Skeletal muscle tissue (tissue), 4 donors: ENCODE results near the gene GABRP. TPM values are rescaled to one million over a fixed set of nuclear protein-coding genes. Genes with fewer than 3 reads are reported as not detected.

Experiments used
- H3K27ac ChIP-seq: one replicate; pipeline ENCODE4 v1.7.0; 2013; ENCODE audit warnings: mild to moderate bottlenecking, low read depth, low read length, inconsistent platforms
- H3K27me3 ChIP-seq, 3 donors: one replicate each; pipeline ENCODE4 v1.7.0; 2013; ENCODE audit warnings: low read length in 3 of 3; ENCODE audit not compliant: control insufficient read depth in 3 of 3, insufficient read depth in 3 of 3
- H3K36me3 ChIP-seq, 3 donors: one replicate each; pipeline ENCODE4 v1.7.0; 2013; ENCODE audit warnings: low read length in 3 of 3; ENCODE audit not compliant: control insufficient read depth in 3 of 3, insufficient read depth in 3 of 3
- H3K4me1 ChIP-seq, 3 donors: one replicate each; pipeline ENCODE4 v1.7.0; 2013; ENCODE audit warnings: low read length in 3 of 3, mild to moderate bottlenecking in 3 of 3; ENCODE audit not compliant: control insufficient read depth in 3 of 3, insufficient read depth in 3 of 3
- H3K4me3 ChIP-seq, 3 donors: one replicate each; pipeline ENCODE4 v1.7.0; 2013; ENCODE audit warnings: low read length in 3 of 3
- H3K9ac ChIP-seq, 3 donors: one replicate each; pipeline ENCODE4 v1.7.0; 2013; ENCODE audit warnings: low read length in 3 of 3, mild to moderate bottlenecking in 3 of 3, moderate library complexity in 2 of 3, low read depth in 1 of 3
- H3K9me3 ChIP-seq, 3 donors: one replicate each; pipeline ENCODE4 v1.7.0; 2013; ENCODE audit warnings: low read length in 3 of 3; ENCODE audit not compliant: control insufficient read depth in 3 of 3
- total RNA-seq: library from RNA; depleted of rRNA; stranded (reverse); fragments of >200 nt; gene quantifications from one replicate; pipeline ENCODE4 v1.2.3, GENCODE V29; 2014
- donor health status: Osteomylitis.

Gene GABRP
- total RNA-seq, 1 donor from 2014 or later = under 0.01 TPM

DNA sequence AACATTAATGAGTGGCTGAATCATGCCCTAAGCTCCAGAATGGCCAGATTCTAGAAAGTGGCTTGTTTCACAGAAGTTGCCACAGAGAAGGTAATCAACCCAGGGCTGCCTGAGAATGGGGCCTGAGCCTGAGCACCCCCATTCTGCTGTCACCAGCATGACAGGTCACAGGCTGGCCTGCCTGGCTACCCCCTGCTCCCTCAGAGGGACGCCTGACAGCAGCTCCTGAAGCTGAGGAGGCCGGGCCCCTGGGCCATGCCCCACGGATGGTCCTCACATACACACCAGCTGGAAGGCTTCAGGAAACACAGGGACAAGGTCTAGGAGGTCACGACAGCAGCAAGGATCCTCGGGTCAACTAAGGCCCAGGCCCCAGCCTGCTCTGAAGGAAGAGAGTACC, 3.7 kb downstream of the GABRP start:
- H3K4me1 ChIP-seq = peaks cover 0 to 13% (median 5%) of the 10 kb centered on the region in 3 donors
- no peak overlapping the region for H3K9ac ChIP-seq
- H3K27me3 ChIP-seq = no peaks in the 10 kb centered on the region
- no peak overlapping the region for H3K27ac ChIP-seq
- H3K36me3 ChIP-seq = no peaks in the 10 kb centered on the region
- H3K9me3 ChIP-seq = no peaks in the 10 kb centered on the region
- H3K4me3 ChIP-seq = no peak overlapping the region

DNA sequence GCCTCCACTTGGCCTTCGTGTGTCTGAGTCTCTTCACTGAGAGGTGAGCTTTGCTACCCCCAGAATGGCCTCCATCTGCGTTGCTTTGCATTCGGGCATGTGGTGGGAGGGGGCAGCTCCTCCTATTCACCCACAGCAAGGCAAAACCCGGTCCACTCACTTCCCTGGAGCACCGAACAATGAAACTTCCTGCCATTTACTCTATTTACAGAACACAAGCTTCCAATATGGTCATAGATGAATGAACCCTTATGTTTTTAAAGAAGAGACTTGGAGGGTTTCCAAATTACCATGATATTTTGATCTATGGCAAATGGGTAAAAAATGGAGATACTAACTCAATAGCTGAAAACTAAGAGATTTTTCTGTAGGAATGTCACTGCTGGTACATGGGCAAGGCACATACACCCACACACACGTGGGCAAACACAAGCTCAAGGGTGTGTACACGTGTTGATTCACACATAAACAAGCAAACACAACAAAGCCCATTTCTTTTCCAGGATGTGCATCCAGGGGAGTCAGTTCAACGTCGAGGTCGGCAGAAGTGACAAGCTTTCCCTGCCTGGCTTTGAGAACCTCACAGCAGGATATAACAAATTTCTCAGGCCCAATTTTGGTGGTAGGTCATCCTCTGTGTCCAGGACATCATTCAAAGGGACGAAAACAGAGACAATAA, 5.2 kb downstream of the GABRP start:
- H3K36me3 ChIP-seq = no peaks in the 10 kb centered on the region
- H3K9me3 ChIP-seq = no peaks in the 10 kb centered on the region
- peak overlapping the region; percentile 4 for H3K27ac ChIP-seq
- peak overlapping the region in 1 of 3 donors; percentile 49 for H3K4me3 ChIP-seq
- peaks cover 0 to 10% (median 3%) of the 10 kb centered on the region in 3 donors for H3K4me1 ChIP-seq
- H3K27me3 ChIP-seq = peaks cover 0 to 2% (median 0%) of the 10 kb centered on the region in 3 donors
- H3K9ac ChIP-seq = no peak overlapping the region

DNA sequence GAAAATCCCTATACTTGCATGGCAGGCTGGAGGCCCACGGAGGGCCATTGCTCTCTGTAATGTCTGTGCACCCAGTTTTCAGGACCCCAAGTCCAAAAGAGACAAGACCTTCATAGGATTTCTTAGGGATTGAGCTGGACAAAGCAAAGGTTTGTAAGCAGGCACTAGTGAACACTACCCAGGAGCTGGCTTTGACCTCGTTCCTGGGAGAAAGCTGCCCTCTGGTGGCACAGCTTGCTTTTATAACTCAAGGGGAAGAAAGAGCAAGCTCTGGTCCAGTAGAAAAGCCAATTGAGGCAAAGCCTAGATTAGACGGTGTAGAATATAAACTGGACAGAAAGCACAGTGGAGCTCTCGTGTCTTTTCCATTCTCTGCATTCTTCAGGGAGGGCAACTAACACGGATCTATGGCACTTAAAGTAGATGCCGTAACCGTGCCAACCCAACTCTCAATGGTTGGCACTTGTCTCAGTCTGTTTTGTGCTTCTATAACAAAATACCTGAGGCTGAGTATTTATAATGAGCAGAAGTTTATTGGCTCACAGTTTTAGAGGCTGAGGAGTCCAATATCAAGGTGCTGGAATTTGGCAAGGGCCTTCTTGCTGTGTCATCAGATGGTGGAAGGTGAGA, 7.9 kb downstream of the GABRP start:
- H3K27ac ChIP-seq = no peak overlapping the region
- H3K4me3 ChIP-seq = no peak overlapping the region
- H3K27me3 ChIP-seq = peaks cover 0 to 2% (median 0%) of the 10 kb centered on the region in 3 donors
- H3K4me1 ChIP-seq = peaks cover 0 to 10% (median 3%) of the 10 kb centered on the region in 3 donors
- H3K36me3 ChIP-seq = no peaks in the 10 kb centered on the region
- no peak overlapping the region for H3K9ac ChIP-seq
- no peaks in the 10 kb centered on the region for H3K9me3 ChIP-seq

DNA sequence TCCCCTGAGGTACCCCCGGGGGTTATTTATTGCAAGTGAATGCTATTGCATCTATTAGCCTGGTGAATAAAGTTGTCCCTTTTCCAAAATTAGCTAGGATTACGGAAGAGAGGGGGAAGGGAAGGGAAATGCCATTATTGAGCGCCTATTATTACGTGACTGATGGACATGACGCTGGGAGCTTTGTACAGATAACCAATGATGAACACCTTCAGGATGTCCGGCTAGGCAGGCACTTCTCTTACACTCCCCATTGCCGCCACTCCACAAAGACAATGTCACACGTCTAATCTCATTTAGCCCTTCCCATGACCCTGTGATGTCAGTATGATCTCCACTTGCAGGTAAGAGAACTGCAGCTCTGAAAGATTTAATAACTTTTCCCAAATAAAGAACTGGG, 9.4 kb downstream of the GABRP start:
- no peak overlapping the region for H3K4me3 ChIP-seq
- H3K36me3 ChIP-seq = no peaks in the 10 kb centered on the region
- peaks cover 0 to 2% (median 0%) of the 10 kb centered on the region in 3 donors for H3K27me3 ChIP-seq
- no peaks in the 10 kb centered on the region for H3K9me3 ChIP-seq
- H3K27ac ChIP-seq = no peak overlapping the region
- H3K9ac ChIP-seq = no peak overlapping the region
- peaks cover 0 to 10% (median 3%) of the 10 kb centered on the region in 3 donors for H3K4me1 ChIP-seq

DNA sequence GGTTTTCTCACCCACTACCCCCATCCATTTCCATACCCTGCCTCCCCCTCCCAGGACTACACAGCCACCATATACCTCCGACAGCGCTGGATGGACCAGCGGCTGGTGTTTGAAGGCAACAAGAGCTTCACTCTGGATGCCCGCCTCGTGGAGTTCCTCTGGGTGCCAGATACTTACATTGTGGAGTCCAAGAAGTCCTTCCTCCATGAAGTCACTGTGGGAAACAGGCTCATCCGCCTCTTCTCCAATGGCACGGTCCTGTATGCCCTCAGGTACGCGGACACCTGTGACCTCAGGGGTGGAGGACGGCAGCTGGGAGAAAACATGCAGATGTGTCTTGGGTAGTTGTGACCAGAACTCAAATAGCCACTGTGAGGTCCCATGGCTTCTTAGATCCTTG, 11.6 kb downstream of the GABRP start:
- Histone ChIP-seq H3K9ac (no peak overlapping the region), H3K27me3 (peaks cover 0 to 2% (median 0%) of the 10 kb centered on the region in 3 donors), H3K9me3 (no peaks in the 10 kb centered on the region), H3K27ac (no peak overlapping the region), H3K4me3 (no peak overlapping the region), H3K4me1 (peaks cover 0 to 5% (median 0%) of the 10 kb centered on the region in 3 donors), H3K36me3 (no peaks in the 10 kb centered on the region)

DNA sequence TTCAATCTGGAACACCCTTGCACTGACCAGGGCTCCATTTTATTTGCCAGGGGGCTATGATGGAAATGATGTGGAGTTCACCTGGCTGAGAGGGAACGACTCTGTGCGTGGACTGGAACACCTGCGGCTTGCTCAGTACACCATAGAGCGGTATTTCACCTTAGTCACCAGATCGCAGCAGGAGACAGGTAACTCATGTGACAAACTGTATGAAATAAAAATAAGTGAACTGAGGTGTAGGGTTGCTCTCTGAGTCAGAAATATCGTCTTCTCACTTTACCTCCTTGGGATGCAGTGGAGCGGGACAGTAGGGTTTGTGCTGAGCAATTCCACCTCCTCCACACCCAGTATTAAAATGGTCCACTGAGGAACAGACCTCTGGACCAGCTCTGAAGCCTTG, 22.1 kb downstream of the GABRP start:
- Histone ChIP-seq H3K27ac (no peak overlapping the region), H3K4me1 (no peaks in the 10 kb centered on the region), H3K9ac (no peak overlapping the region), H3K36me3 (no peaks in the 10 kb centered on the region), H3K9me3 (no peaks in the 10 kb centered on the region), H3K27me3 (peaks cover 0 to 6% (median 0%) of the 10 kb centered on the region in 3 donors), H3K4me3 (no peak overlapping the region)

DNA sequence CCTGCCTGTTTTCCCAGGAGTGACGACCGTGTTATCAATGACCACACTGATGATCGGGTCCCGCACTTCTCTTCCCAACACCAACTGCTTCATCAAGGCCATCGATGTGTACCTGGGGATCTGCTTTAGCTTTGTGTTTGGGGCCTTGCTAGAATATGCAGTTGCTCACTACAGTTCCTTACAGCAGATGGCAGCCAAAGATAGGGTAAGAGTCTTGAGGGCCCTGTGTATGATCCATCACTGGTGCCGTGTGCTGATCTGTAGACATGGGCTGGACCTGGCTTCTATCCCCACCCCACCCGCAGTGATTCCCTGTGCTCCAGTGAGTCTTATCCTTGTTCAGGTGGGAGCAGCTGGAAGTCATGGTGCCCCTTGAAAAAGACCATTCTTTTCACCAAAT, 26.0 kb downstream of the GABRP start:
- Histone ChIP-seq H3K4me3 (no peak overlapping the region), H3K27ac (no peak overlapping the region), H3K4me1 (no peaks in the 10 kb centered on the region), H3K9me3 (no peaks in the 10 kb centered on the region), H3K36me3 (no peaks in the 10 kb centered on the region), H3K9ac (no peak overlapping the region), H3K27me3 (peaks cover 0 to 2% (median 0%) of the 10 kb centered on the region in 3 donors)

DNA sequence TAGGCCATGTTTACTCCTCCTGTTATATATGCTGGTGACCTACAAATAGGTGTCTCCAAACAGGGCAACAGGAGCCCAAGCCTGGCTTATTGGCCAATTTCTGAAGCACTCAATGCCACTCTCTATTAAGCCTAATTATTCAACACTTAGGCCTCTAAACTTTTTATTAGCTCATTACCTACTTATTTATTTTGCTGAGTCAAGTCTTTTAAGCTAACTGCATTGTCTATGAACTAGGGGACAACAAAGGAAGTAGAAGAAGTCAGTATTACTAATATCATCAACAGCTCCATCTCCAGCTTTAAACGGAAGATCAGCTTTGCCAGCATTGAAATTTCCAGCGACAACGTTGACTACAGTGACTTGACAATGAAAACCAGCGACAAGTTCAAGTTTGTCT, 28.2 kb downstream of the GABRP start:
- Histone ChIP-seq H3K27ac (no peak overlapping the region), H3K9me3 (no peaks in the 10 kb centered on the region), H3K4me1 (no peaks in the 10 kb centered on the region), H3K9ac (no peak overlapping the region), H3K4me3 (no peak overlapping the region), H3K36me3 (no peaks in the 10 kb centered on the region), H3K27me3 (peaks cover 0 to 2% (median 0%) of the 10 kb centered on the region in 3 donors)

DNA sequence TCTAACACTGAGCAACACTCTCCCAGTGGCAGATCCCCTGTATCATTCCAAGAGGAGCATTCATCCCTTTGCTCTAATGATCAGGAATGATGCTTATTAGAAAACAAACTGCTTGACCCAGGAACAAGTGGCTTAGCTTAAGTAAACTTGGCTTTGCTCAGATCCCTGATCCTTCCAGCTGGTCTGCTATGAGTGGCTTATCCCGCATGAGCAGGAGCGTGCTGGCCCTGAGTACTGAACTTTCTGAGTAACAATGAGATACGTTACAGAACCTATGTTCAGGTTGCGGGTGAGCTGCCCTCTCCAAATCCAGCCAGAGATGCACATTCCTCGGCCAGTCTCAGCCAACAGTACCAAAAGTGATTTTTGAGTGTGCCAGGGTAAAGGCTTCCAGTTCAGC, 29.7 kb downstream of the GABRP start:
- H3K9ac ChIP-seq = no peak overlapping the region
- H3K4me1 ChIP-seq = no peaks in the 10 kb centered on the region
- no peaks in the 10 kb centered on the region for H3K9me3 ChIP-seq
- no peak overlapping the region for H3K27ac ChIP-seq
- peaks cover 0 to 2% (median 0%) of the 10 kb centered on the region in 3 donors for H3K27me3 ChIP-seq
- H3K36me3 ChIP-seq = no peaks in the 10 kb centered on the region
- H3K4me3 ChIP-seq = no peak overlapping the region

DNA sequence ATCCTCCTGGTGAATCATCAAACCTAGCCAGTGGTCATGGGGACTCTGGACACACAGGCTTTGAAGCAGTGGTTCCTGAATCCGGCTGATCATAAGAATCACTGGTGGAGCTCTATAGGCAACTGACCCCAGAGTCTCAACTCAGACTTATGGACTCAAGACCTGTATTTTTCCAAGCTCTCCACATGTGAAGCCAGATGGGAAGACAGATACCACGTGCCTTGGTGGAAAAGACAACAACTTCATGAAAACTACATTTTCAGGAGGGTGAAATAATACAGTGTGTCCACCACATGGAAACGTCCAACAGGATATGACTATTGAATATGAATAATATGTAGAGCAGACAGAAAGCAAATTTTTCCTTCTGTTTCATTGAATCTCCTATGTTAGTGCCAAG, 33.7 kb downstream of the GABRP start:
- Histone ChIP-seq H3K36me3 (no peaks in the 10 kb centered on the region), H3K4me1 (no peaks in the 10 kb centered on the region), H3K27me3 (no peaks in the 10 kb centered on the region), H3K4me3 (no peak overlapping the region), H3K27ac (no peak overlapping the region), H3K9me3 (no peaks in the 10 kb centered on the region), H3K9ac (no peak overlapping the region)
